Peyer's patch (tissue), 4 donors: ENCODE data around the gene DGKE.

Experiments
- POLR2A ChIP-seq, 2 donors: fragments of 450-650 bp; IDR thresholded peaks; one replicate each; pipeline ENCODE4 v1.5.1; 2017; ENCODE audit warnings: antibody characterized with exemption in 2 of 2, mild to moderate bottlenecking in 2 of 2, moderate library complexity in 2 of 2
- TF ChIP-seq, protein P1 (sequence below), 6 experiments: fragments of 450-650 bp in 4 of 6; fragments of 200-600 bp in 2 of 6; sonication (generic) in 1 of 6; IDR thresholded peaks; one replicate each; pipeline ENCODE4 v1.5.1; 2017 to 2019; ENCODE audit warnings: antibody characterized with exemption in 6 of 6, mild to moderate bottlenecking in 3 of 6, moderate library complexity in 1 of 6

DNA sequence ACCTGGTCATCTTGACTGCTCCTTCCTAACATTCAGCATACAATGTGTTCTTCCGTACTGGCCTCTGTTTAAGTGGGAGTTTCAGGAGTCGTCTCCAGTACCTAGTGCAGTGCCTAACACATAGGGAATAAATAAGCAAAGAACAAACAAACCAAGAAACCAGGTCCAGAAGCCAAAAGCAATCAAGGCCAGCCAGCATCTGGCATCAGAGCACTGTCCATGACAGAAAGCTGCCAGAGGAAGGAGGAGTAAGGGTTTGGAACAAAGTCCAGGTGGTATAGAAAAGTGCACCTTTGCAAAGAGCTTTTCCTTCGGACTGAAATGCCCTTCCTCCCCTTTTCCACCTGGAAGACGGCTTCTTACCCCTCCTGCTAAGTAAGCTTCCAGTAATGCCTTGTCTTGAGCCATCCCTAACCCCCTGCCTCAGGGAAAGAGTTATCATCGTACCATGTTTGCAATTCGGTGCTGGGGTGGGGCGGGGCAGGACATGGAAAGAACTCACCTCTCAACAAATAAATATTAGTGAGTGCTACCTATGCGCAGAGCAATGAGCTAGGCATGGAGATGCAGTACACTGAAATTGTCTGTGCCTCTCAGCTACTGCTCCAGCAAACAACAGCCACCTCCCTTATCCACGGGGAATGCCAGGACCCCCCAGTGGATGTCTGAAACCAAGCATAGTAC, 47.8 kb upstream of the DGKE start:
- TF ChIP-seq, protein P1, sequence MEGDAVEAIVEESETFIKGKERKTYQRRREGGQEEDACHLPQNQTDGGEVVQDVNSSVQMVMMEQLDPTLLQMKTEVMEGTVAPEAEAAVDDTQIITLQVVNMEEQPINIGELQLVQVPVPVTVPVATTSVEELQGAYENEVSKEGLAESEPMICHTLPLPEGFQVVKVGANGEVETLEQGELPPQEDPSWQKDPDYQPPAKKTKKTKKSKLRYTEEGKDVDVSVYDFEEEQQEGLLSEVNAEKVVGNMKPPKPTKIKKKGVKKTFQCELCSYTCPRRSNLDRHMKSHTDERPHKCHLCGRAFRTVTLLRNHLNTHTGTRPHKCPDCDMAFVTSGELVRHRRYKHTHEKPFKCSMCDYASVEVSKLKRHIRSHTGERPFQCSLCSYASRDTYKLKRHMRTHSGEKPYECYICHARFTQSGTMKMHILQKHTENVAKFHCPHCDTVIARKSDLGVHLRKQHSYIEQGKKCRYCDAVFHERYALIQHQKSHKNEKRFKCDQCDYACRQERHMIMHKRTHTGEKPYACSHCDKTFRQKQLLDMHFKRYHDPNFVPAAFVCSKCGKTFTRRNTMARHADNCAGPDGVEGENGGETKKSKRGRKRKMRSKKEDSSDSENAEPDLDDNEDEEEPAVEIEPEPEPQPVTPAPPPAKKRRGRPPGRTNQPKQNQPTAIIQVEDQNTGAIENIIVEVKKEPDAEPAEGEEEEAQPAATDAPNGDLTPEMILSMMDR (IDR thresholded peaks at IDR 0.05), result no peak
- no peak for TF ChIP-seq POLR2A (IDR thresholded peaks at IDR 0.05)
